Fibroblast of peridontal ligament (primary cell): ENCODE measurements around the gene KCNE2.
"Not testable (repeated sequence)": the region's sequence is repeated elsewhere in the genome, so short reads cannot be mapped to it uniquely, and the experiment has no call there.

Experiments
- DNase-seq: peaks from one replicate; pipeline ENCODE4 v3.0.0-alpha.2; 2010; ENCODE audit errors: extremely low read depth

KCNE2 gene

DNA sequence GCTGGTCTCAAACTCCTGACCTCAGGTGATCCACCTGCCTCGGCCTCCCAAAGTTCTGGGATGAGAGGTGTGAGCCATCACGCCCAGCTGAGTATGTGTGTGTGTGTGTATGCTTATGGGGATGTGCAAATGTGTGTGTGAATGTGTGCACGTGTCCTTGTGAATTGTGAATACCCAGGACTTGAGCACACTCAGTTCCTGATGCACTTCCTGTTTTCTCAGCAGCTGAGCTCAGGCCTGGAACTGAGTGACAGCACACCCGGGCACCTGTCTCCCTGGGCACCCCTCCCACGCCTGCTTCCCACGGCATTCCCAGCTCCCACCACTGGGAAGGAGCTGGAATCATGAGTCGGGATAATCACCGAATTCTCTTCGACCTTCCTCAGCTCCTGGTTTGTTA lies 43.5 kb downstream of the KCNE2 start:
- DNase-seq, result not testable (repeated sequence)

- not testable (repeated sequence) for DNase-seq
These were observed 53.8 kb downstream of the KCNE2 start for GRCh38 chr21:34417448-34418077.
